HEK293T (cell line): ENCODE results near the gene ADGRD1.

Experiments
- CTCF ChIA-PET: fragments of 350-600 bp; formaldehyde crosslinking; extraction: SDS; loops from one replicate; lab custom pipeline; 2021; ENCODE audit warnings: antibody characterized with exemption, inconsistent platforms; lab: Yijun Ruan, JAX
- POLR2A ChIA-PET: fragments of 350-600 bp; formaldehyde crosslinking; extraction: SDS; loops from one replicate; lab custom pipeline; 2020; ENCODE audit warnings: antibody characterized with exemption, inconsistent platforms; lab: Yijun Ruan, JAX
- DNase-seq: peaks from one replicate; pipeline ENCODE4 v3.0.0; 2012; ENCODE audit warnings: mixed read lengths; ENCODE audit errors: extremely low spot score
- ARNT ChIP-seq: fragments of 450-650 bp; IDR thresholded peaks from 2 replicates; pipeline ENCODE4 v1.6.1; 2017; ENCODE audit warnings: mild to moderate bottlenecking
- BHLHE40 ChIP-seq: fragments of 450-650 bp; IDR thresholded peaks from 2 replicates; pipeline ENCODE4 v1.6.1; 2016; ENCODE audit warnings: mild to moderate bottlenecking, moderate library complexity, borderline replicate concordance
- CTBP1 ChIP-seq: fragments of 450-650 bp; IDR thresholded peaks from 2 replicates; pipeline ENCODE4 v1.6.1; 2016; ENCODE audit warnings: borderline replicate concordance
- ELF4 ChIP-seq: fragments of 450-650 bp; IDR thresholded peaks from 2 replicates; pipeline ENCODE4 v1.6.1; 2017; ENCODE audit warnings: antibody characterized with exemption
- FOXA1 ChIP-seq: fragments of 450-650 bp; IDR thresholded peaks from 2 replicates; pipeline ENCODE4 v1.6.1; 2016; ENCODE audit warnings: mild to moderate bottlenecking
- FOXK2 ChIP-seq: fragments of 450-650 bp; IDR thresholded peaks from 2 replicates; pipeline ENCODE4 v1.6.1; 2016; ENCODE audit warnings: mild to moderate bottlenecking
- FOXM1 ChIP-seq: fragments of 450-650 bp; IDR thresholded peaks from 2 replicates; pipeline ENCODE4 v1.6.1; 2017; ENCODE audit warnings: mild to moderate bottlenecking, borderline replicate concordance
- HDGF ChIP-seq: fragments of 450-650 bp; IDR thresholded peaks from 2 replicates; pipeline ENCODE4 v1.6.1; 2017; ENCODE audit warnings: antibody characterized with exemption, borderline replicate concordance
- L3MBTL2 ChIP-seq: fragments of 450-650 bp; conservative IDR thresholded peaks from 2 replicates; pipeline ENCODE4 v1.6.1; 2016; ENCODE audit warnings: mild to moderate bottlenecking
- LEF1 ChIP-seq: fragments of 450-650 bp; IDR thresholded peaks from 2 replicates; pipeline ENCODE4 v1.6.1; 2017; ENCODE audit warnings: mild to moderate bottlenecking, borderline replicate concordance
- NFRKB ChIP-seq: fragments of 450-650 bp; IDR thresholded peaks from 2 replicates; pipeline ENCODE4 v1.6.1; 2016; ENCODE audit warnings: mild to moderate bottlenecking, moderate library complexity
- SP1 ChIP-seq: fragments of 450-650 bp; IDR thresholded peaks from 2 replicates; pipeline ENCODE4 v1.6.1; 2017
- SUZ12 ChIP-seq: fragments of 450-650 bp; IDR thresholded peaks from 2 replicates; pipeline ENCODE4 v1.6.1; 2016; ENCODE audit warnings: mild to moderate bottlenecking
- TARDBP ChIP-seq: fragments of 450-650 bp; IDR thresholded peaks from 2 replicates; pipeline ENCODE4 v1.6.1; 2016
- ZNF384 ChIP-seq: fragments of 450-650 bp; IDR thresholded peaks from 2 replicates; pipeline ENCODE4 v1.6.1; 2016
- TF ChIP-seq, protein P1 (sequence below): fragments of 450-650 bp; IDR thresholded peaks from 2 replicates; pipeline ENCODE4 v1.6.1; 2016

Gene ADGRD1

DNA sequence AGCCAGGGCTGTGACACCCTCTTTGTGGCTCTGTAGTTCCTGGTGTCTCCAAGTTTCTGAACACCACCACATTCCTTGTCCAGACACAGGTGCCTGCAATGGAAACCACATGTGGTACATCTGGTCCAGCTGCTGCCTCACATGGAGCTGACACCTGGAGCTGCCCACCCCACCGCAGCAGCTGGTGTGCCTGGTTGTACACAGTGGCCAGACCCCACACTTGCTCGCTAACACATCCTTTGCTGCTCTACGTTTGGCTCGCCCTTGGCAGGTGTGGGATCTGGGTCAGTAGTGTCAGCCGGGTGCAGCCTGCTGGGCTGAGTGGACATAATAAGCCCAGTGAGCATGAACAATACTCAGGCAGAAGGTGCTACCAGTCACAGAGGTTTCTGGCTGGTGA lies 198.9 kb downstream of the ADGRD1 start:
- TF ChIP-seq, protein P1, sequence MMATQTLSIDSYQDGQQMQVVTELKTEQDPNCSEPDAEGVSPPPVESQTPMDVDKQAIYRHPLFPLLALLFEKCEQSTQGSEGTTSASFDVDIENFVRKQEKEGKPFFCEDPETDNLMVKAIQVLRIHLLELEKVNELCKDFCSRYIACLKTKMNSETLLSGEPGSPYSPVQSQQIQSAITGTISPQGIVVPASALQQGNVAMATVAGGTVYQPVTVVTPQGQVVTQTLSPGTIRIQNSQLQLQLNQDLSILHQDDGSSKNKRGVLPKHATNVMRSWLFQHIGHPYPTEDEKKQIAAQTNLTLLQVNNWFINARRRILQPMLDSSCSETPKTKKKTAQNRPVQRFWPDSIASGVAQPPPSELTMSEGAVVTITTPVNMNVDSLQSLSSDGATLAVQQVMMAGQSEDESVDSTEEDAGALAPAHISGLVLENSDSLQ: no peak
- TF ChIP-seq BHLHE40 (no peak), NFRKB (no peak), SP1 (no peak), ELF4 (no peak), HDGF (no peak), CTBP1 (no peak), TARDBP (no peak), LEF1 (no peak)
- DNase-seq: no peak
- ChIA-PET CTCF (interaction anchor here (2.0 kb wide), 1 partner anchor 20 kb away, joined by 10 read pairs; no protein-coding TSS in a partner anchor), POLR2A (no interaction called here)

DNA sequence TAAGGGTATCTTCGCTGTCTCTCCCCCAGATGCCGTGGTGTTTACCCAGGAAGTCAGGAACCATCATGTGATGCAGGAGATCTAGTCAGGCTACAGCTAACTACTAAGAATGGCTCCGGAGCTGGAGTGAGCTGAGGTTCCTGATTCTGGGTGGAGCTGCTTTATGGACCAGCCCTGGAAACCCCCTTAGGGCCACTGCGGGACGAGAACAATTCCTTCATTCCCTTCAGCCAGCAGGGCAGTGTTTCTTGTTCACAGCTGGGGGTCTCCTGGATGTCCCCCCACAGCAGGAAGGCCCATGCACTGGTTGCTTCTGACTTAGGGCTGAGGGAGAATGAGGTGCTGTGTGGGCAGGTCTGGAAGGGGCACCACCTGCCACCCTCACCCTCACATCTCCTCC lies 199.3 kb downstream of the ADGRD1 start:
- CTCF ChIA-PET: interaction anchor here (0.7 to 2.0 kb wide), 2 partner anchors 20 to 21 kb away, joined by 3 to 10 read pairs; no protein-coding TSS in a partner anchor
- DNase-seq: no peak
- POLR2A ChIA-PET: no interaction called here
- TF ChIP-seq FOXM1 (no peak), NFRKB (no peak), HDGF (no peak), ARNT (no peak), TARDBP (no peak), CTBP1 (no peak), L3MBTL2 (no peak)

DNA sequence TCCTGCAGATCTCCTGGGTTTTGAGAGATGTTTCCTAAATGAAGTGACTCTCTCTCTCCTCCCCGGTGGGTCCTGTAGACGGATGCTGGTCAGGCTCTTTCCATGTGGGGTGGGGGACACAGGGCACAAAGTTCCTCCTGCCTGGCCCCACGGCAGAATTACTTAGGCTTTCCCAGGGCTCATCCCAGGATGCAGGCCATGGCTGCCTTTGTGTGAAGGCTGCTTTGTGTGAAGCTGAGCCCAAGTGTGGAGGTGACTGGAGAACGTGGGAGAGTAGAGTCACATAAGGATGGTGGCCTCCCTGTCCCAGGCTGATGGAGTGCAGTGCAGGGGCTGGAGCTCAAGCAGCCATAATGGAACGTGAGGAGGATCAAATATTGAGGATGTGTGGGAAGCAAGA lies 200.2 kb downstream of the ADGRD1 start:
- CTCF ChIA-PET: interaction anchor here (0.7 kb wide), 1 partner anchor 22 kb away, joined by 3 read pairs; no protein-coding TSS in a partner anchor
- no peak for DNase-seq
- TF ChIP-seq ELF4 (no peak), SUZ12 (no peak), L3MBTL2 (no peak), NFRKB (no peak), ARNT (no peak), LEF1 (no peak), TARDBP (no peak), ZNF384 (no peak), CTBP1 (no peak), HDGF (no peak), FOXA1 (no peak), SP1 (no peak), BHLHE40 (no peak), FOXM1 (no peak), FOXK2 (no peak)
- TF ChIP-seq, protein P1: no peak
- POLR2A ChIA-PET: no interaction called here

DNA sequence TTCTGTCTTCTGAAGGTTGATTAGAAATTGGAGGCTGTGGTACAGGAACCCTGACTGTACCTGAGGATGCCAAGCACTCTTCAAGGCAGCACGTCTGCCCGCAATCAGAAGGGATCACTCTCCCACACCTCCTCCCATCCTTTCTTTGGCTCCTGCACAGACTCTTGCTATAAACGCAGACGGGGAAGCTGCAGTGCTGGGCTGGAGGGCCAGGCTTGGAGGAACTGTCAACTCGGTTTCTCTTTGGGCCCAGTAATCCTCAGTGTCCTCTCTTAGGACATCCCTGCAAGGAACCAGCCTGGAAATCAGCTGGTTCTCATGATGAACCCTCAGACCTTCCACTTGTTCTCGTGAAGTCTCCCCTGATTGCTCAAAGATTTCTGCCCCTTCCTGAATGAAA lies 201.4 kb downstream of the ADGRD1 start:
- CTCF ChIA-PET: no interaction called here

DNA sequence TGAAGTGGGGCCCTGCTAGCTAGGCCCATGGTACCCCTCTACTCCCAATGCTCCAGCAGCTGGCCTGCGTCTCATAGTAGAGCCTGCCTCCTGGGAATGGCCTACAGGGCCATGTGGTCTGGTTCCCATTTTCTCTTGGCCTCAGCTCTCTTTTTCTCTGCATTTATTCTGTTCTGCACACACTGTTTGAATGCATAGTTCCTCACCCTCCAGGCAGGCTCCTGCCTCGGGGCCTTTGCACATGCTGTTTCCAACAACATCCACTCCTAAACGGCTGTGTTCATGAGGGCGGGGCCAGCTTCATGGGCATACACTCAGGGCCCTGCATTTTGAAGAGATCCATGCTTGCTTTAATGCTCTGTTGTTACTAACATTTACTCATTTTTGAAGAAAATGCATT lies 204.0 kb downstream of the ADGRD1 start:
- ChIA-PET CTCF (interaction anchor here (0.6 kb wide), 1 partner anchor 297 kb away, joined by 3 read pairs; no protein-coding TSS in a partner anchor), POLR2A (no interaction called here)
- DNase-seq: no peak
- TF ChIP-seq CTBP1 (no peak), FOXK2 (no peak), ARNT (no peak), L3MBTL2 (no peak), FOXA1 (no peak), NFRKB (no peak), TARDBP (no peak), ZNF384 (no peak)

More for the DNA sequence above, 201.4 kb downstream of the ADGRD1 start:
- POLR2A ChIA-PET: no interaction called here
- no peak for DNase-seq
- TF ChIP-seq SUZ12: no peak
- TF ChIP-seq BHLHE40: no peak
- TF ChIP-seq, protein P1: no peak
- no peak for TF ChIP-seq FOXK2
- TF ChIP-seq ARNT: no peak
- TF ChIP-seq FOXM1: no peak
- no peak for TF ChIP-seq LEF1

DNA sequence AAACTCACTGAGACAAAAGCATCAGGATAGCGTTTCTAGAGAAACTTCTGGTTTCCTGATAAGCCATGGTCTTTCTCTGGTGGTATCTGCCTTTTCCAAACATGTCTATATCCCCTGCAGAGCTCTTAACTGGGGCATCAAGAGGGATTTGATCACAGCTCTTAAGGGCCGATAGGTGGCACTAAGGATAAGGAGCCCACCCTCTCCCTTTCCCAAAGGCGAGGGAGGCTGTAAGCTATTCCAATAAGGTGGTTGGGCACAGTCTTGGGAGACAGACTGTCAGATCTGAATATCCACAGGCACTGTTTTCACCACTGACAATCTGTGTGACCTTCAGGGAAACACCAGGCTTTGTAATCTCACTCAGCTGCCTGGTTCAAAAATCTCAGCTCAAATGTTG lies 206.0 kb downstream of the ADGRD1 start:
- CTCF ChIA-PET: interaction anchor here (0.6 to 1.1 kb wide), 3 partner anchors 8 to 444 kb away, joined by 3 to 4 read pairs (median 3); no protein-coding TSS in a partner anchor

DNA sequence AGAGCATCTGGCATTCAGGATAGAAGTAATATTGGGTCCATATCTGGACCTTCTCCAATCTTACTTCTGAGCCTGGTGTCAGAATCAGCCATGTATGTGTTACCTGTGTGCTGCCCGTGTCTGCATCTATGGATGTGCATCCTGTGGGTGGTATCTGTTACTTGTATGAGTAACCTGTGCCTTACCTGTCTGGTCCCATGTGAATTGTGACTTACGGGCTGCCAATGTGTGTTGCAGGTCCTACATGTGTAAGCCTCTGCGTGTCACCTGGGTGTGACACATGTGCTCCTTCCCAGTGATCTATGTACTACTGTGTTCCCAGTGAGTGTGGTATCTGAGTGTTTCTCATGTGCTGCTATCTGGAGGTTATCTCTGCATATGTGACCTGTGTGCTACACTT lies 208.4 kb downstream of the ADGRD1 start:
- CTCF ChIA-PET: no interaction called here
- no peak for DNase-seq
- no peak for TF ChIP-seq LEF1
- TF ChIP-seq BHLHE40: no peak
- no peak for TF ChIP-seq CTBP1
- TF ChIP-seq L3MBTL2: no peak
- TF ChIP-seq ZNF384: no peak
- no peak for TF ChIP-seq FOXM1
- TF ChIP-seq, protein P1: no peak
- no peak for TF ChIP-seq SP1
- no peak for TF ChIP-seq TARDBP
- POLR2A ChIA-PET: no interaction called here

More for the DNA sequence above, 206.0 kb downstream of the ADGRD1 start:
- no peak for TF ChIP-seq ELF4
- no peak for TF ChIP-seq ARNT
- DNase-seq: peak; percentile 37
- POLR2A ChIA-PET: no interaction called here
